Vagina (tissue), 2 donors: ENCODE measurements around the gene TFDP3. TPM values are rescaled to one million over a fixed set of nuclear protein-coding genes. Genes with fewer than 3 reads are reported as not detected.

Source experiments
- DNase-seq, 2 donors: peaks; one replicate each; pipeline ENCODE4 v3.0.0-alpha.2; 2017; ENCODE audit errors: extremely low spot score in 2 of 2
- H3K27ac ChIP-seq: fragments of 200-600 bp; sonication (generic); one replicate; pipeline ENCODE4 v1.5.1; 2019
- H3K27me3 ChIP-seq: fragments of 200-600 bp; sonication (generic); one replicate; pipeline ENCODE4 v1.5.1; 2019
- H3K36me3 ChIP-seq, 2 donors: fragments of 200-600 bp; sonication (generic); one replicate each; pipeline ENCODE4 v1.5.1; 2017 to 2019
- H3K4me1 ChIP-seq: fragments of 200-600 bp; sonication (generic); one replicate; pipeline ENCODE4 v1.5.1; 2019
- H3K4me3 ChIP-seq, 2 donors: fragments of 200-600 bp; sonication (generic); 1 replicate in 1 of 2; 2 replicates in 1 of 2; pipeline ENCODE4 v1.5.1; 2016 to 2019
- H3K9me3 ChIP-seq: fragments of 200-600 bp; sonication (generic); one replicate; pipeline ENCODE4 v1.5.1; 2019
- CTCF ChIP-seq, 3 experiments: fragments of 450-650 bp in 2 of 3; fragments of 200-600 bp in 1 of 3; sonication (generic) in 1 of 3; IDR thresholded peaks; one replicate each; pipeline ENCODE4 v1.5.1; 2017 to 2019; ENCODE audit warnings: antibody characterized with exemption in 3 of 3, mild to moderate bottlenecking in 2 of 3, moderate library complexity in 2 of 3
- POLR2A ChIP-seq, 2 donors: fragments of 450-650 bp; IDR thresholded peaks; one replicate each; pipeline ENCODE4 v1.6.1; 2017; ENCODE audit warnings: antibody characterized with exemption in 2 of 2, mild to moderate bottlenecking in 2 of 2, moderate library complexity in 2 of 2
- POLR2AphosphoS5 ChIP-seq, 2 donors: sonication (generic); formaldehyde crosslinking; IDR thresholded peaks; one replicate each; pipeline ENCODE4 v1.9.0; 2017; ENCODE audit warnings: antibody characterized with exemption in 2 of 2, mild to moderate bottlenecking in 2 of 2, low read depth in 1 of 2; ENCODE audit not compliant: insufficient read depth in 1 of 2
- intact Hi-C: fragments of 100-400 bp; cut with DNase I; formaldehyde crosslinking; loops from one replicate; pipeline ENCODE4 v1.15.1; 2023
- total RNA-seq: library from RNA; depleted of rRNA; stranded (reverse); fragments of >200 nt; gene quantifications from one replicate; pipeline ENCODE4 v1.2.3, GENCODE V29; 2016

Gene TFDP3
- total RNA-seq, 1 donor from 2014 or later: not detected

GRCh38 chrX:133183806-133184205 is 34.3 kb downstream of the TFDP3 start:
- Histone ChIP-seq H3K4me1 (no peaks in the 10 kb centered on the region), H3K27ac (no peak overlapping the region), H3K4me3 (no peak overlapping the region), H3K9me3 (no peaks in the 10 kb centered on the region), H3K36me3 (no peaks in the 10 kb centered on the region), H3K27me3 (no peaks in the 10 kb centered on the region)
- TF ChIP-seq POLR2A (IDR thresholded peaks at IDR 0.05): no peak
- TF ChIP-seq POLR2AphosphoS5 (IDR thresholded peaks at IDR 0.05; ENCODE audit: insufficient read depth in 1 of 2, low read depth in 1 of 2): no peak
- no peak for TF ChIP-seq CTCF (IDR thresholded peaks at IDR 0.05)
- intact Hi-C loops: no loop called here
- no peak for DNase-seq

- DNase-seq: no peak
- Histone ChIP-seq H3K27me3 (no peaks in the 10 kb centered on the region), H3K4me3 (no peak overlapping the region), H3K36me3 (no peaks in the 10 kb centered on the region), H3K4me1 (no peaks in the 10 kb centered on the region), H3K27ac (no peak overlapping the region), H3K9me3 (no peaks in the 10 kb centered on the region)
- intact Hi-C loops: no loop called here
- TF ChIP-seq CTCF (IDR thresholded peaks at IDR 0.05): no peak
- TF ChIP-seq POLR2AphosphoS5 (IDR thresholded peaks at IDR 0.05; ENCODE audit: insufficient read depth in 1 of 2, low read depth in 1 of 2): no peak
- no peak for TF ChIP-seq POLR2A (IDR thresholded peaks at IDR 0.05)
Observed at GRCh38 chrX:133179500-133179899, 38.7 kb downstream of the TFDP3 start.

GRCh38 chrX:133177202-133177601 is 41.0 kb downstream of the TFDP3 start:
- no peak for TF ChIP-seq POLR2AphosphoS5 (IDR thresholded peaks at IDR 0.05; ENCODE audit: insufficient read depth in 1 of 2, low read depth in 1 of 2)
- no peak for TF ChIP-seq POLR2A (IDR thresholded peaks at IDR 0.05)
- no peak for TF ChIP-seq CTCF (IDR thresholded peaks at IDR 0.05)
- Histone ChIP-seq H3K4me3 (no peak overlapping the region), H3K9me3 (no peaks in the 10 kb centered on the region), H3K4me1 (no peaks in the 10 kb centered on the region), H3K36me3 (no peaks in the 10 kb centered on the region), H3K27me3 (no peaks in the 10 kb centered on the region), H3K27ac (no peak overlapping the region)
- intact Hi-C loops: no loop called here
- DNase-seq: no peak

- H3K27me3 ChIP-seq: no peaks in the 10 kb centered on the region
- H3K27ac ChIP-seq: no peak overlapping the region
- H3K9me3 ChIP-seq: no peaks in the 10 kb centered on the region
- no peaks in the 10 kb centered on the region for H3K36me3 ChIP-seq
- intact Hi-C loops: no loop called here
- H3K4me3 ChIP-seq: no peak overlapping the region
- DNase-seq: no peak
- no peaks in the 10 kb centered on the region for H3K4me1 ChIP-seq
- no peak for TF ChIP-seq POLR2A (IDR thresholded peaks at IDR 0.05)
- TF ChIP-seq POLR2AphosphoS5 (IDR thresholded peaks at IDR 0.05; ENCODE audit: insufficient read depth in 1 of 2, low read depth in 1 of 2): no peak
- TF ChIP-seq CTCF (IDR thresholded peaks at IDR 0.05): no peak
Observed at GRCh38 chrX:133175605-133176004, 42.5 kb downstream of the TFDP3 start.

- H3K9me3 ChIP-seq: no peaks in the 10 kb centered on the region
- H3K4me1 ChIP-seq: no peaks in the 10 kb centered on the region
Observed at GRCh38 chrX:133175162-133175561, 43.0 kb downstream of the TFDP3 start.

More at GRCh38 chrX:133175162-133175561, 43.0 kb downstream of the TFDP3 start:
- no peaks in the 10 kb centered on the region for H3K36me3 ChIP-seq
- no peak overlapping the region for H3K4me3 ChIP-seq
- no peak for DNase-seq
- no peaks in the 10 kb centered on the region for H3K27me3 ChIP-seq
- intact Hi-C loops: no loop called here
- TF ChIP-seq POLR2AphosphoS5 (IDR thresholded peaks at IDR 0.05; ENCODE audit: insufficient read depth in 1 of 2, low read depth in 1 of 2) (no peak), CTCF (IDR thresholded peaks at IDR 0.05) (no peak), POLR2A (IDR thresholded peaks at IDR 0.05) (no peak)
- no peak overlapping the region for H3K27ac ChIP-seq
